Measurements from ENCODE around the gene ATG3.

Gene ATG3

GRCh38 chr3:112583105-112583504 is 21.3 kb upstream of the ATG3 start:
- CTCF ChIA-PET = interaction anchor here (0.8 to 4.9 kb wide), 18 partner anchors 10 to 705 kb away, joined by 3 to 22 read pairs (median 4); no protein-coding TSS in a partner anchor

GRCh38 chr3:112582244-112582874 is 20.6 kb upstream of the ATG3 start:
- WGBS (ENCODE audit: insufficient coverage) = 100% methylated on average over 1 of the region's 2 CpGs
- peaks cover 0 to 13% (median 5%) of the 10 kb centered on the region in 4 experiments for H3K4me1 ChIP-seq (ENCODE audit: control extremely low read depth in 1 of 4, control insufficient read depth in 4 of 4, insufficient read depth in 4 of 4, low read length in 3 of 4)
- peak; percentile 59 to 82 (median 77) for DNase-seq
- peaks cover 4 to 40% (median 14%) of the 10 kb centered on the region in 4 experiments for H3K36me3 ChIP-seq (ENCODE audit: control insufficient read depth in 4 of 4, insufficient read depth in 4 of 4, low read length in 3 of 4)
- no peaks in the 10 kb centered on the region for H3K9me3 ChIP-seq (ENCODE audit: control extremely low read depth in 1 of 5, control insufficient read depth in 4 of 5, insufficient read depth in 2 of 5, low read depth in 1 of 5, low read length in 4 of 5)
- no peak overlapping the region for H3K4me3 ChIP-seq (ENCODE audit: control insufficient read depth in 1 of 7, extremely low read depth in 1 of 7, insufficient read depth in 4 of 7, low read depth in 2 of 7, low read length in 6 of 7)
- ChIA-PET CTCF (interaction anchor here (0.6 to 4.9 kb wide), 30 partner anchors 9 to 706 kb away, joined by 3 to 22 read pairs (median 4); no protein-coding TSS in a partner anchor), POLR2A (no interaction called here)
- no peaks in the 10 kb centered on the region for H3K27me3 ChIP-seq (replicated peaks in 2 of 5; ENCODE audit: control insufficient read depth in 4 of 5, insufficient read depth in 5 of 5, low read length in 4 of 5)
- no peak overlapping the region for H3K27ac ChIP-seq (ENCODE audit: insufficient read depth in 1 of 2, low read depth in 1 of 2, low read length in 2 of 2, poor library complexity in 1 of 2, severe bottlenecking in 2 of 2)

More at GRCh38 chr3:112583105-112583504, 21.3 kb upstream of the ATG3 start:
- no peak overlapping the region for H3K27ac ChIP-seq (ENCODE audit: insufficient read depth in 1 of 2, low read depth in 1 of 2, low read length in 2 of 2, poor library complexity in 1 of 2, severe bottlenecking in 2 of 2)
- no peaks in the 10 kb centered on the region for H3K9me3 ChIP-seq (ENCODE audit: control extremely low read depth in 1 of 5, control insufficient read depth in 4 of 5, insufficient read depth in 2 of 5, low read depth in 1 of 5, low read length in 4 of 5)
- H3K27me3 ChIP-seq (replicated peaks in 2 of 5; ENCODE audit: control insufficient read depth in 4 of 5, insufficient read depth in 5 of 5, low read length in 4 of 5) = no peaks in the 10 kb centered on the region
- DNase-seq = no peak
- peaks cover 4 to 46% (median 14%) of the 10 kb centered on the region in 4 experiments for H3K36me3 ChIP-seq (ENCODE audit: control insufficient read depth in 4 of 4, insufficient read depth in 4 of 4, low read length in 3 of 4)
- H3K4me3 ChIP-seq (ENCODE audit: control insufficient read depth in 1 of 7, extremely low read depth in 1 of 7, insufficient read depth in 4 of 7, low read depth in 2 of 7, low read length in 6 of 7) = no peak overlapping the region
- POLR2A ChIA-PET = no interaction called here
- H3K4me1 ChIP-seq (ENCODE audit: control extremely low read depth in 1 of 4, control insufficient read depth in 4 of 4, insufficient read depth in 4 of 4, low read length in 3 of 4) = peaks cover 0 to 13% (median 5%) of the 10 kb centered on the region in 4 experiments
- WGBS (ENCODE audit: insufficient coverage) = no CpG with 5 or more reads among the region's 3 CpGs

- H3K4me1 ChIP-seq (ENCODE audit: control extremely low read depth in 1 of 4, control insufficient read depth in 4 of 4, insufficient read depth in 4 of 4, low read length in 3 of 4) = peaks cover 0 to 10% (median 3%) of the 10 kb centered on the region in 4 experiments
- no peak overlapping the region for H3K4me3 ChIP-seq (ENCODE audit: control insufficient read depth in 1 of 7, extremely low read depth in 1 of 7, insufficient read depth in 4 of 7, low read depth in 2 of 7, low read length in 6 of 7)
- ChIA-PET CTCF (interaction anchor here (0.6 to 4.9 kb wide), 7 partner anchors 11 to 401 kb away, joined by 3 to 22 read pairs (median 5); partner anchors contain the start of genes ATG3 and SLC35A5), POLR2A (interaction anchor here (1.0 kb wide), 1 partner anchor 20 kb away, joined by 3 read pairs; no protein-coding TSS in a partner anchor)
- no peaks in the 10 kb centered on the region for H3K9me3 ChIP-seq (ENCODE audit: control extremely low read depth in 1 of 5, control insufficient read depth in 4 of 5, insufficient read depth in 2 of 5, low read depth in 1 of 5, low read length in 4 of 5)
- H3K36me3 ChIP-seq (ENCODE audit: control insufficient read depth in 4 of 4, insufficient read depth in 4 of 4, low read length in 3 of 4) = peaks cover 0 to 33% (median 15%) of the 10 kb centered on the region in 4 experiments
- peak in 2 of 3 donors; percentile 35 for DNase-seq
- no peaks in the 10 kb centered on the region for H3K27me3 ChIP-seq (replicated peaks in 2 of 5; ENCODE audit: control insufficient read depth in 4 of 5, insufficient read depth in 5 of 5, low read length in 4 of 5)
- H3K27ac ChIP-seq (ENCODE audit: insufficient read depth in 1 of 2, low read depth in 1 of 2, low read length in 2 of 2, poor library complexity in 1 of 2, severe bottlenecking in 2 of 2) = peak overlapping the region in 1 of 2 experiments; percentile 27
- WGBS (ENCODE audit: insufficient coverage) = 89% methylated on average over 1 of the region's 3 CpGs
These were observed 17.9 kb upstream of the ATG3 start for GRCh38 chr3:112579697-112580096.

GRCh38 chr3:112579232-112579631 is 17.5 kb upstream of the ATG3 start:
- Histone ChIP-seq H3K4me3 (ENCODE audit: control insufficient read depth in 1 of 7, extremely low read depth in 1 of 7, insufficient read depth in 4 of 7, low read depth in 2 of 7, low read length in 6 of 7) (no peak overlapping the region), H3K4me1 (ENCODE audit: control extremely low read depth in 1 of 4, control insufficient read depth in 4 of 4, insufficient read depth in 4 of 4, low read length in 3 of 4) (peaks cover 0 to 10% (median 3%) of the 10 kb centered on the region in 4 experiments), H3K27me3 (replicated peaks in 2 of 5; ENCODE audit: control insufficient read depth in 4 of 5, insufficient read depth in 5 of 5, low read length in 4 of 5) (no peaks in the 10 kb centered on the region), H3K9me3 (ENCODE audit: control extremely low read depth in 1 of 5, control insufficient read depth in 4 of 5, insufficient read depth in 2 of 5, low read depth in 1 of 5, low read length in 4 of 5) (no peaks in the 10 kb centered on the region), H3K36me3 (ENCODE audit: control insufficient read depth in 4 of 4, insufficient read depth in 4 of 4, low read length in 3 of 4) (peaks cover 0 to 29% (median 15%) of the 10 kb centered on the region in 4 experiments), H3K27ac (ENCODE audit: insufficient read depth in 1 of 2, low read depth in 1 of 2, low read length in 2 of 2, poor library complexity in 1 of 2, severe bottlenecking in 2 of 2) (peak overlapping the region in 1 of 2 experiments; percentile 27)
- ChIA-PET POLR2A (interaction anchor here (0.7 to 1.0 kb wide), 2 partner anchors 20 to 617 kb away, joined by 3 read pairs; no protein-coding TSS in a partner anchor), CTCF (interaction anchor here (0.6 to 4.9 kb wide), 6 partner anchors 11 to 401 kb away, joined by 3 to 22 read pairs (median 8); partner anchors contain the start of genes ATG3 and SLC35A5)
- peak; percentile 28 to 85 (median 84) for DNase-seq
- WGBS (ENCODE audit: insufficient coverage) = 7% methylated on average over 2 of the region's 3 CpGs

GRCh38 chr3:112572701-112573100 is 10.9 kb upstream of the ATG3 start:
- Histone ChIP-seq H3K4me3 (ENCODE audit: control insufficient read depth in 1 of 7, extremely low read depth in 1 of 7, insufficient read depth in 4 of 7, low read depth in 2 of 7, low read length in 6 of 7) (no peak overlapping the region), H3K9me3 (ENCODE audit: control extremely low read depth in 1 of 5, control insufficient read depth in 4 of 5, insufficient read depth in 2 of 5, low read depth in 1 of 5, low read length in 4 of 5) (no peaks in the 10 kb centered on the region), H3K27me3 (replicated peaks in 2 of 5; ENCODE audit: control insufficient read depth in 4 of 5, insufficient read depth in 5 of 5, low read length in 4 of 5) (no peaks in the 10 kb centered on the region), H3K4me1 (ENCODE audit: control extremely low read depth in 1 of 4, control insufficient read depth in 4 of 4, insufficient read depth in 4 of 4, low read length in 3 of 4) (peaks cover 0 to 19% (median 15%) of the 10 kb centered on the region in 4 experiments), H3K27ac (ENCODE audit: insufficient read depth in 1 of 2, low read depth in 1 of 2, low read length in 2 of 2, poor library complexity in 1 of 2, severe bottlenecking in 2 of 2) (no peak overlapping the region), H3K36me3 (ENCODE audit: control insufficient read depth in 4 of 4, insufficient read depth in 4 of 4, low read length in 3 of 4) (peaks cover 8 to 16% (median 15%) of the 10 kb centered on the region in 4 experiments)
- WGBS (ENCODE audit: insufficient coverage) = 100% methylated on average over 1 of the region's 1 CpG
- ChIA-PET CTCF (interaction anchor here (2.1 kb wide), 1 partner anchor 9 kb away, joined by 8 read pairs; no protein-coding TSS in a partner anchor), POLR2A (no interaction called here)
- DNase-seq = no peak

- peak in 2 of 3 donors; percentile 39 to 43 for DNase-seq
- peak overlapping the region in 1 of 2 experiments; percentile 62 for H3K27ac ChIP-seq (ENCODE audit: insufficient read depth in 1 of 2, low read depth in 1 of 2, low read length in 2 of 2, poor library complexity in 1 of 2, severe bottlenecking in 2 of 2)
- peaks cover 8 to 23% (median 17%) of the 10 kb centered on the region in 4 experiments for H3K36me3 ChIP-seq (ENCODE audit: control insufficient read depth in 4 of 4, insufficient read depth in 4 of 4, low read length in 3 of 4)
- H3K4me1 ChIP-seq (ENCODE audit: control extremely low read depth in 1 of 4, control insufficient read depth in 4 of 4, insufficient read depth in 4 of 4, low read length in 3 of 4) = peaks cover 0 to 19% (median 15%) of the 10 kb centered on the region in 4 experiments
- H3K9me3 ChIP-seq (ENCODE audit: control extremely low read depth in 1 of 5, control insufficient read depth in 4 of 5, insufficient read depth in 2 of 5, low read depth in 1 of 5, low read length in 4 of 5) = no peaks in the 10 kb centered on the region
- ChIA-PET POLR2A (no interaction called here), CTCF (interaction anchor here (1.0 to 3.2 kb wide), 4 partner anchors 9 to 15 kb away, joined by 4 to 10 read pairs (median 5); no protein-coding TSS in a partner anchor)
- no peaks in the 10 kb centered on the region for H3K27me3 ChIP-seq (replicated peaks in 2 of 5; ENCODE audit: control insufficient read depth in 4 of 5, insufficient read depth in 5 of 5, low read length in 4 of 5)
- H3K4me3 ChIP-seq (ENCODE audit: control insufficient read depth in 1 of 7, extremely low read depth in 1 of 7, insufficient read depth in 4 of 7, low read depth in 2 of 7, low read length in 6 of 7) = peak overlapping the region in 3 of 7 experiments; percentile 2 to 54 (median 31)
- no CpG with 5 or more reads among the region's 1 CpG for WGBS (ENCODE audit: insufficient coverage)
These were observed 7.5 kb upstream of the ATG3 start for GRCh38 chr3:112569265-112569664.
